ENCODE measurements around the gene LINGO1.

The LINGO1 gene

DNA sequence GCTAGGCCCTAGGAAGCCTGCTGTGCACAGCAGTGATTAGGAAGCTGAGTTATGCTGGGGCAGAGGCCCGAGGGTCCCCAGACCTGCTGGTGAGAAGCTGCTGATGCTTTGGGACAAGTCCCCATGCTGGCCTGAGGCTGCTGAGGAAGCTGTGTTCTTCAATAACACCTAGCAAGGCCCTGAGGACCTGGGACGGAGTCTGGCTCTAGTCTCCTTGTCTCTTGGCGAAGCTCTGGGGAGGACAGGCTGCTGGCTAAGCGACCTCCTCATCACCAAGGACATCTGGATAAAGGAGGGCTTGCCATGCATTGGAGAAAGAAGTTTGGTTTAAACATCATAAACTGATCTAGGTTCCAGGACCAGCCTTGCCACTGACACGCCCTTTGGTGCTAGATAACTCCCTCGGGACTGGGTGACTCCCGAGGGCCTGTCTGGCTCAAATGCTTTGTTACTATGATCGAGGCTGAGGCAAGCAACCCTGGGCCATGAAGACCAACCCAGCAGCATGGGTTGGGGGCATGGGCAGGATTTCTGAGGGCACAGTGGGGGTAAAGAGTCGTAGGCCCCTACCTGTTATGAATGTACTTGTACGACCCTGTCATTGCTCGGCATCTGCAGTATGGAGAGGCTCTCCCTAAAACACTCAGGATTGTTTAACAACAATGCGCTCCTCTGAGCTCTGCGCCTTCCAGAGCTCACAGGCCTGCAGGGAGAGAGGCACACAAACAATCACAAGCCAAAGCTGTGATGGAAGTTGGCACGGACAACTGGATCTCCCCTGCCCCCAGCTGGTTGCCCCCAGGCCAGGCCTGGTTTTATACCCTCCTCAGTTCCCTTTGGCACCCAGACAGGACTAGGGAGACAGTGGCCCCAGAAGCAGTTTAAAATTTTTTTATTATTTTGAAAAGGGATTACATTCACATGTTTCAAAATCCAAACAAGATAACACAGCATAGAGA, 64.4 kb downstream of the LINGO1 start:
- DNase-seq = peak; percentile 24

DNA sequence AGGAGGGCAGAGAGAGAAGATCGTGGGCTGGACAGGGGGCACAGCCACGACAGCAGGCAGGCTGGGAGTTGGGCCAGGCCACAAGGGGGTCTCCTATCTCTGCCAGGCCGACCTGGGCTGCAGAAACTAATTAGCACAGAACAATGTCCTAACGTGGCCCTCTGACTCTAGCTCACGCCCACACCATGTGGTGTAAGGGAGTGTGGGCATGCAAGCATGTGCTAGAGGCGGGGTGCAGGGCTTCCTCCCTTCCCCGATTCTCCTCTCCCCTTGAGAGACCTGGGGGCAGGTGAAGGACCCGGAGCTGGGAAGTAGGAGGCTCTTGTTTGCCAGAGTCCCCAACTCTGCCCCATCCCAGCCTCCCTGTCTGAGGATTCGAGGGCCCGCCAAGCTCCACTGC, 65.5 kb downstream of the LINGO1 start:
- DNase-seq = no peak

DNA sequence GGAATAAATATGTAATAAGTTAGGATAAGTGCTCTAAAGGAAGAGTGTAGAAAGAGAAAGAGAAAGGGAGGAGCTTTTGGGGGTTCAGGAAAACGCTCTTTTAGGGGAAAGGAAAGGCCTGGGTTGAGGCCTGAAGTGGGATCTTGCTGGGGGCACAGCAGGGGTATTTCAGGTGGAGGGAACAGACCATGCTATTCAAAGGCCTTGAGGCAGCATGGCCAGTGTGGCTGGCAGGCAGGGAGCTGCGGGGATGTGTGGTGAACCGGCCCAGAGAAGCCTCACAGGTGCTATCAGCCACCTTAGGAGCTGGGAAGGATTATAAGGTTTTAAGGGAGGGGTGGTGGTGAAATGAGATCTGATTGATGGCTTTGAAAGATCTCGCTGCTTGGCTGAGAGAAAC, 66.6 kb downstream of the LINGO1 start:
- DNase-seq = no peak

DNA sequence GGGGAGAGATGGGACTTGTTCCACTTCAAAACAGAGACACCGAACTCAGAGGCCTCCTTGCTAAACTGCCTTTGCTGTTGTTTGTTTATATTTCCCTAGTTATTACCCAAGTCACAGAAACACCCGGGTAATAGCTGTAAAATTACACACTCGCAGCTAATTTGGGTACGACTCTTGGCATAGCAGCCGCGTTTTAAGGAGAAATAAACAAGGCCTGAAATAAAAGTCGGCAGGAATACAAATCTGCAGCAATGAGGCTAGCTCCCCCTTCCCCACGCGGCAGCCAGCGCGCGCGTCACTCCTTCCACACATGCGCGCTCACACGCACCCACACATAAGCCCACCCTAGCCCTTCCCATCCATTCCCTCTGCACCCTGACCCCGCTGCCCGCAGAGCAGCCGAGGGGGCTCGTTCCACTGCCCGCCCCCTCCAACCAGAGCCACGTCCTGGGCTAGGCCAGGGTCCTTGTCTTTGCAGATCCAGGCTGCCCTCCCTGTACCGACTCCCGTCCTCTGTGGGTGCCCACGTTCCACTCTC, 67.3 kb downstream of the LINGO1 start:
- no peak for DNase-seq

DNA sequence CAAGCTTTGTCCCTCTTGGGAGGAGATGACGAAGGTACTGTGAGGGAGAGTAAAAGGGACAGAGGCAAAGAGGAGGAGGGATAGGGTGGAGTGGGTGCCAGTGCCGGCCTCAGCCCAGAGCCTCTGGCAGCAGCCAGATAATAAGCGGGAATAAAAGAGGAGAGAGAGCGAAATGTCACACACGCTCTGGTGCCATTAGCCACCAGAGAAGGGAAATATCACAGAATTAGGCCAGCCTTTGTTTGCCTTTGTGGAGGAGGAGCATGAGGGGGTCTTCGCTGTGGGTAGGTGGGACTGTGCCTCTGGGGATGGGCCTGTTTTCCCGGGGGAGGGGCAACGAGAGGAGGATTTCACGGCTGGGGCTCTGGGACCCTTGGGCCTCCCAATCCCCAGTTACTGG, 67.8 kb downstream of the LINGO1 start:
- DNase-seq = no peak

DNA sequence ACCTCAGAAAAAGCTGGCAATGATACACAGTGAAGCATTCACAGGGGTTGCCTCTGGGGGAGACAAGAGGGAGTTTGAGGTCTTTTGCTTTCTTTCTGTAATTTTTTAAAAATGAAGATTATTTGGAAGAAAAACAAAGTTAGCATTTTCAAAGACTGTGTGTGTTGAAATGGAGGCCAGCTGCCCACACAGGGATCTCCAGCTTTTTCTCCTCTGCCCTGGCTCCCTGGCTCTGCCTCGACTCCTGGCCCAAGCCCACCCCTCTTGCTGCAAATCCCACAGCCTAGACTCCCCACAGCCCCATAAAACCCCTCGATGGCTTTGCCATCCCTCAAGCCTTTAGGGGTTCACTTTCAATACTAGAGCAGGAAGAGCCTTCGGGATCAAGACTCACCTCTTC, 68.4 kb downstream of the LINGO1 start:
- no peak for DNase-seq

DNA sequence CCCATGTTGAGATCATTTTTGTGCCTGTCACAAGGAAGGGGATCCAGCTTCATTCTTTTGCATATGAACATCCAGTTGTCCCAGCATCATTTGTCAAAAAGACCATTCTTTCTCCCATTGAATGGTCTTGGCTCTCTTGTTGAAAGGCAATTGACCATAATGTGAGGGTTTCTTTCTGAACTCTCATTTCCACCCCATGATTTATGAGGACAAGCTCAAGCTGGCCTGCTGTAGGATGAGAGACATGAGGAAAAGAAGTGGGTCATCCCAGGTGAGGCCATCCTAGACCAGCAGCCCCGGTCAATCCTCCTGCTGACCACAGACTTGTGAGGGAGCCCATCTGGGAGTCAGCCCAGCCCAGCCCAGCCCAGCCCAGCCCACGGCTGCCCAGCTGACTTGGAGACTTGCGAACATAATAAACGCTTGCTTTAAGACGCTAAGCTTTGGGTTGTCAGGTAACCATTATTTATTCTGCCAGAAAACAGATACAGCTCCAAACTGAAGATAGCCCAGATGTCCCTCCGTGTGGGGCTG, 69.0 kb downstream of the LINGO1 start:
- no peak for DNase-seq
